Gastrocnemius medialis (tissue), 4 donors: ENCODE data around the gene HSD17B12.
"Not testable (repeated sequence)": the region's sequence is repeated elsewhere in the genome, so short reads cannot be mapped to it uniquely, and the experiment has no call there.

Experiments used
- CTCF ChIP-seq, 5 experiments: fragments of 450-650 bp in 3 of 5; fragments of 200-600 bp in 2 of 5; sonication (generic) in 2 of 5; IDR thresholded peaks in 4 of 5; conservative IDR thresholded peaks in 1 of 5; 1 replicate in 4 of 5; 2 replicates in 1 of 5; pipeline ENCODE4 v1.5.1; 2016 to 2019; ENCODE audit warnings: antibody characterized with exemption in 5 of 5, mild to moderate bottlenecking in 3 of 5, moderate library complexity in 3 of 5
- POLR2A ChIP-seq, 2 donors: fragments of 450-650 bp; IDR thresholded peaks; one replicate each; pipeline ENCODE4 v1.6.1; 2017; ENCODE audit warnings: antibody characterized with exemption in 2 of 2, mild to moderate bottlenecking in 2 of 2, moderate library complexity in 2 of 2

DNA sequence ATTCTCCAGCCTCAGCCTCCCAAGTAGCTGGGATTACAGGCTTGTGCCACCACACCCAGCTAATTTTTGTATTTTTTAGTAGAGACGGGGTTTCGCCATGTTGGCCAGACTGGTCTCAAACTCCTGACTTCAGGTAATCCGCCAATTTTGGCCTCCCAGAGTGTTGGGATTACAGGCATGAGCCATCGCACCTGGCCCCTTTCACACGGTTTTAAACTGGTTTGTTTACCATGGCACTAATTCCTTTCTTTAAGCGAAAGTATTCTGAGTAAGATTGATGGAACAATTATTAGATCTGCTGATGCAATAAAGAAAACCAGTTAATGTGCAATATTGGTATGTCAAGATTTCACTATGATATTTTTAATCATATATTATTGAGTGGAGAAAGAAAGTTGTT lies 9.3 kb upstream of the HSD17B12 start:
- TF ChIP-seq POLR2A (IDR thresholded peaks at IDR 0.05); CTCF (IDR thresholded peaks at IDR 0.05 in 4 of 5, conservative IDR thresholded peaks at IDR 0.05 in 1 of 5): not testable (repeated sequence)
